Stomach (tissue), 9 donors: ENCODE results near the gene DPYD. TPM values are rescaled to one million over a fixed set of nuclear protein-coding genes. Genes with fewer than 3 reads are reported as not detected.

ENCODE experiments used
- DNase-seq, 2 donors: peaks; one replicate each; pipeline versions ENCODE4 v3.0.0 to v3.0.0-alpha.2; 2013 to 2019
- H3K27ac ChIP-seq, 5 donors: fragments of 200-600 bp in 4 of 5; sonication (generic) in 4 of 5; one replicate each; pipeline ENCODE4 v1.5.1; 2013 to 2019; ENCODE audit warnings: mild to moderate bottlenecking in 1 of 5, moderate library complexity in 1 of 5
- H3K27me3 ChIP-seq, 3 donors: fragments of 200-600 bp; sonication (generic); one replicate each; pipeline ENCODE4 v1.5.1; 2017 to 2019; ENCODE audit warnings: mixed run types in 1 of 3
- H3K36me3 ChIP-seq, 4 donors: fragments of 200-600 bp; sonication (generic); 1 replicate in 3 of 4; 2 replicates in 1 of 4; pipeline ENCODE4 v1.5.1; 2016 to 2019
- H3K4me1 ChIP-seq, 4 donors: fragments of 200-600 bp; sonication (generic); one replicate each; pipeline ENCODE4 v1.5.1; 2016 to 2019
- H3K4me3 ChIP-seq, 4 donors: fragments of 200-600 bp; sonication (generic) in 3 of 4; one replicate each; pipeline ENCODE4 v1.5.1; 2016 to 2019; ENCODE audit warnings: mild to moderate bottlenecking in 1 of 4
- H3K9me3 ChIP-seq, 4 donors: fragments of 200-600 bp; sonication (generic); one replicate each; pipeline ENCODE4 v1.5.1; 2016 to 2019
- EP300 ChIP-seq: sonication (generic); formaldehyde crosslinking; IDR thresholded peaks from one replicate; pipeline ENCODE4 v1.6.1; 2017; ENCODE audit warnings: antibody characterized with exemption
- POLR2A ChIP-seq, 4 donors: fragments of 450-650 bp; IDR thresholded peaks; one replicate each; pipeline ENCODE4 v1.6.1; 2016; ENCODE audit warnings: antibody characterized with exemption in 4 of 4, control low read depth in 2 of 4, mild to moderate bottlenecking in 1 of 4, moderate library complexity in 1 of 4
- POLR2AphosphoS5 ChIP-seq, 3 donors: sonication (generic); formaldehyde crosslinking; IDR thresholded peaks; one replicate each; pipeline ENCODE4 v1.6.1; 2016; ENCODE audit warnings: antibody characterized with exemption in 3 of 3
- WGBS, 5 donors: extraction: QIAGEN DNeasy Blood & Tissue Kit in 3 of 5; methylation state at CpG; one replicate each; pipeline versions ENCODE4 v1.1.5 to v1.1.7; 2013 to 2018; 5-methylcytosine and 5-hydroxymethylcytosine counted together
- intact Hi-C: fragments of 100-400 bp; cut with DNase I; formaldehyde crosslinking; loops from one replicate; pipeline ENCODE4 v1.15.1; 2023; ENCODE audit warnings: low total_unique reads
- polyA plus RNA-seq, 3 donors: library from polyadenylated mRNA; stranded (reverse); fragments of 200-250 nt; gene quantifications; one replicate each; pipeline ENCODE4 v1.2.3, GENCODE V29; 2013
- total RNA-seq, 5 donors: library from RNA; depleted of rRNA; stranded (reverse); fragments of >200 nt; gene quantifications; one replicate each; pipeline versions ENCODE4 v1.1.0 to v1.2.3, GENCODE V29; 2014 to 2016
- TF ChIP-seq, protein P1 (sequence below), 7 experiments: fragments of 450-650 bp in 4 of 7; fragments of 200-600 bp in 3 of 7; sonication (generic) in 3 of 7; IDR thresholded peaks; one replicate each; pipeline ENCODE4 v1.5.1; 2016 to 2019; ENCODE audit warnings: antibody characterized with exemption in 7 of 7, control low read depth in 2 of 7, mild to moderate bottlenecking in 1 of 7
- donor health status: healthy with polysubstance abuse.
- donor health status: Bipolar disorder and iron deficiency.
- donor health status: healthy.

The DPYD gene
- total and polyA plus RNA-seq, 8 donors, result 7.5 to 58.2 (median 18.2) TPM

DNA sequence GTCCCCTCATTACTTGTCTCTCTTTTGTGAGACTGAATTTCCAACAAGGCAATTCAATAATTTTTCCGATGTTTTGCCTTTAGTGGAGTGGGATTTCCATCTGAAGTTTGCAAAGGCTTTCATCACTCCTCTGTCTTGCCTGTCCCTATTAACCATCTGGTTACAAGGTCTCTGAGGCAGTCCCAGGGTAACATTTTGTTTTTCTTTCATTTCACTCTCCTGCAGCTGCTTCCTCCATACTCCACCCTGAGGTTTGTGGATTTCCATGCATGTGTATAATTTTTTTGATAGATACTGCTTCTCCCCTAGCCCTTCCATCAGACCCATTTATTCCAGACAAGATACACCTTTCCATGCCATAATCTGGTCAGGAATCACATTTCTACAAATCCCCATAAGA, 832.4 kb downstream of the DPYD start:
- WGBS, 5 donors, result 79 to 100% (median 93%) methylated on average over 1 of the region's 1 CpG

DNA sequence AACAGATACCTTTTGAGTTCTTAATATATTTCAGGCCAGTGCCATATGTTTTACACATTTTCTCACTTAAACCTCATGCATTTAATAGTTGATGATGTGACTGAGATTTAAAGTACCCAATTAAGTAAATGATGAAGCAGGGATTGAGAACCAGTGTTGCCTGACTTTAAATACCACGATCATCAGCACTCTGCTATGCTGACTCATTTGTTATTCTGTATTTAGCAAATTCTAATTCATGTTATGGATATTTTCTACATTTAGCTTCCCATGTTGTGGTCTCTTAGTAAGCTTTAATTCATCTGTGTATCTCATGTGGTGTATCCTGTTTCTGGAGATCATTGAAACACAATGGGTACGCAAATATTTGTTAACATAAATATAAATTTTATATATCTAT, 836.3 kb downstream of the DPYD start:
- intact Hi-C loops, result no loop called here

More for the DNA sequence above, 832.4 kb downstream of the DPYD start:
- no peaks in the 10 kb centered on the region for H3K27me3 ChIP-seq
- TF ChIP-seq POLR2AphosphoS5 (IDR thresholded peaks at IDR 0.05), result no peak
- TF ChIP-seq, protein P1, sequence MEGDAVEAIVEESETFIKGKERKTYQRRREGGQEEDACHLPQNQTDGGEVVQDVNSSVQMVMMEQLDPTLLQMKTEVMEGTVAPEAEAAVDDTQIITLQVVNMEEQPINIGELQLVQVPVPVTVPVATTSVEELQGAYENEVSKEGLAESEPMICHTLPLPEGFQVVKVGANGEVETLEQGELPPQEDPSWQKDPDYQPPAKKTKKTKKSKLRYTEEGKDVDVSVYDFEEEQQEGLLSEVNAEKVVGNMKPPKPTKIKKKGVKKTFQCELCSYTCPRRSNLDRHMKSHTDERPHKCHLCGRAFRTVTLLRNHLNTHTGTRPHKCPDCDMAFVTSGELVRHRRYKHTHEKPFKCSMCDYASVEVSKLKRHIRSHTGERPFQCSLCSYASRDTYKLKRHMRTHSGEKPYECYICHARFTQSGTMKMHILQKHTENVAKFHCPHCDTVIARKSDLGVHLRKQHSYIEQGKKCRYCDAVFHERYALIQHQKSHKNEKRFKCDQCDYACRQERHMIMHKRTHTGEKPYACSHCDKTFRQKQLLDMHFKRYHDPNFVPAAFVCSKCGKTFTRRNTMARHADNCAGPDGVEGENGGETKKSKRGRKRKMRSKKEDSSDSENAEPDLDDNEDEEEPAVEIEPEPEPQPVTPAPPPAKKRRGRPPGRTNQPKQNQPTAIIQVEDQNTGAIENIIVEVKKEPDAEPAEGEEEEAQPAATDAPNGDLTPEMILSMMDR (IDR thresholded peaks at IDR 0.05), result no peak
- no peak for TF ChIP-seq POLR2A (IDR thresholded peaks at IDR 0.05)
- intact Hi-C loops, result no loop called here
- DNase-seq, result no peak
- no peak overlapping the region for H3K27ac ChIP-seq
- H3K4me3 ChIP-seq, result no peak overlapping the region
- no peaks in the 10 kb centered on the region for H3K9me3 ChIP-seq
- no peaks in the 10 kb centered on the region for H3K4me1 ChIP-seq
- no peaks in the 10 kb centered on the region for H3K36me3 ChIP-seq

DNA sequence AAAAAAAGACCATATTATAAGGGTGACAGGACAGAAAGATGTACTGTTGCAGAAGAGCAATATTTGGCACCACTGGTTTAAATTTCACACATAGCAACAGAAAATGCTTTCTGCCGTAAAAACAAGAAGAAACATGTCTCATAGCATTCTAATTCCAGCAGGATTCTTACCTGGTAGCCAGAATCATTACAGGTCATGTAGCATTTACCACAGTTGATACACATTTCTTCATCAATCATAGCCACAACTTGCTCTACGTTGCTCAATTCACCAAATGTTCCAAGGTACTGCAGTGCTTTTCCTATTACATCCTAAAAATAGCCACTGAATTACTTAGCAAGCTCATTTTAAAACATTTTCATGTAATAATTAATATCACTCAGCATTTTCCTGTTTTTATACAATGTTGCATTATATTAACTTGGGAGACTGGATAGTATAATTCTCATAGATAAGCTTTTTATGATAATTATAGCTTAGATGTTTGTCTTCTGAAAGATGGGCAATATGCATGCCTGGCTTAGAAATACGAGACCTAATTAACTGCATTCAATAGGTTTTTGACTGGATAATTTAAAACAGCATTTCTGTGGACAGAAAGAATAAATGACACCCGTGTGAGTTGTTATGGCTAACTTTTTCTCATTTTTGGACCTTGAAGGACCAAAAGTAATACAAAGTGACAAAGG, 838.5 kb downstream of the DPYD start:
- WGBS, 5 donors, result 60 to 66% (median 61%) methylated on average over 4 of the region's 4 CpGs
- DNase-seq, result no peak
- intact Hi-C loops, result no loop called here

More for the DNA sequence above, 836.3 kb downstream of the DPYD start:
- Histone ChIP-seq H3K27me3 (no peaks in the 10 kb centered on the region), H3K4me3 (no peak overlapping the region), H3K4me1 (no peaks in the 10 kb centered on the region), H3K9me3 (no peaks in the 10 kb centered on the region), H3K36me3 (no peaks in the 10 kb centered on the region), H3K27ac (no peak overlapping the region)
- TF ChIP-seq, protein P1 (IDR thresholded peaks at IDR 0.05), result no peak
- TF ChIP-seq EP300 (no peak), POLR2A (IDR thresholded peaks at IDR 0.05) (no peak), POLR2AphosphoS5 (IDR thresholded peaks at IDR 0.05) (no peak)
- 42 to 46% (median 44%) methylated on average over 2 of the region's 2 CpGs for WGBS, 5 donors
- no peak for DNase-seq

DNA sequence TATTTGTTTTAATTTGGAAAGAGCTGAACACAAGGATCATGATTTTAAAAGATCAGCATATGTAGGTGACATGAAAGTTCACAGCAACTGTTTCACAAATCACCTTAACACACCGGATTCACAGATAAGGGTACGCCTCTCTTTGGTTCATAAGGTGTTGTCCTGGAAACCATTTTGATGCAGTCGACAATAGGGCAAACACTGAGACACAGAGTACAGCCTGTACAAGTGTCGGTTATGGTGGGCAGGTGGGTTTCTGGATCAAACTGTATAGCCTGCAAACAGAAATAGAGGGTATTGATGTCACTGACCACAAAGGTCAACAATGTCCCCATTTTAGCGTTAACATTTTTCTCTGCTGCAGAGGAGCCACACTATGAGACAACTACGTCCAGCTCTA, 842.0 kb downstream of the DPYD start:
- H3K4me3 ChIP-seq, result no peak overlapping the region
- peaks cover 0 to 22% (median 2%) of the 10 kb centered on the region in 4 donors for H3K36me3 ChIP-seq
- no peaks in the 10 kb centered on the region for H3K27me3 ChIP-seq
- TF ChIP-seq POLR2A (IDR thresholded peaks at IDR 0.05), result no peak
- TF ChIP-seq, protein P1 (IDR thresholded peaks at IDR 0.05), result no peak
- no peak for TF ChIP-seq EP300
- TF ChIP-seq POLR2AphosphoS5 (IDR thresholded peaks at IDR 0.05), result no peak
- intact Hi-C loops, result no loop called here
- H3K27ac ChIP-seq, result no peak overlapping the region
- 75 to 86% (median 81%) methylated on average over 6 of the region's 6 CpGs for WGBS, 5 donors
- no peaks in the 10 kb centered on the region for H3K9me3 ChIP-seq
- H3K4me1 ChIP-seq, result no peaks in the 10 kb centered on the region
- peak in 1 of 2 donors; percentile 17 for DNase-seq

More for the DNA sequence above, 838.5 kb downstream of the DPYD start:
- TF ChIP-seq POLR2A (IDR thresholded peaks at IDR 0.05), result no peak
- H3K27ac ChIP-seq, result no peak overlapping the region
- peaks cover 0 to 4% (median under 1%) of the 10 kb centered on the region in 4 donors for H3K36me3 ChIP-seq
- no peaks in the 10 kb centered on the region for H3K27me3 ChIP-seq
- no peaks in the 10 kb centered on the region for H3K4me1 ChIP-seq
- H3K4me3 ChIP-seq, result no peak overlapping the region
- H3K9me3 ChIP-seq, result no peaks in the 10 kb centered on the region

DNA sequence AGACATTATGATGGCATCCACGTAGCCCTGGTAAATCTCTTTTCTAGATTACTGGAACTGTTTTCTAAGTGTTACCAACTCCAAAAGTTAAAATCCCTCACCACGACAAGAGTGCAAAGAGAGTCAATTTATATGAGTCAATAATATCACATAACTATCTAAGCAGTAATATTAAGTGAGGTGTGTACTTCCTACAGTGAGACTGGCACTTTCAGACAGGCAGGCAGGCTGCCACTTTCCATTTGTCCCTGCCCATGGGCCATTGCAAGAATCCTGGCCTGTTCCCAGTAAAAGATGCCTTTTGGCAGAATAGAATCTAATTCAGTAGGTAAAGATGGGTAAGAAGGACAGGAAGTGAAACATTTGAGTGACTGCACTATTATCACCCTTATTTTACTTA, 843.6 kb downstream of the DPYD start:
- no peaks in the 10 kb centered on the region for H3K27me3 ChIP-seq
- 39 to 64% (median 61%) methylated on average over 2 of the region's 2 CpGs for WGBS, 5 donors
- H3K36me3 ChIP-seq, result peaks cover 0 to 22% (median 2%) of the 10 kb centered on the region in 4 donors
- H3K9me3 ChIP-seq, result no peaks in the 10 kb centered on the region
- no peak for DNase-seq
- H3K27ac ChIP-seq, result no peak overlapping the region
- intact Hi-C loops, result no loop called here
- H3K4me1 ChIP-seq, result no peaks in the 10 kb centered on the region
- no peak for TF ChIP-seq POLR2AphosphoS5 (IDR thresholded peaks at IDR 0.05)
- no peak for TF ChIP-seq POLR2A (IDR thresholded peaks at IDR 0.05)
- TF ChIP-seq, protein P1 (IDR thresholded peaks at IDR 0.05), result no peak
- TF ChIP-seq EP300, result no peak
- H3K4me3 ChIP-seq, result no peak overlapping the region
